ENCODE results near the gene RGS3. TPM values are rescaled to one million over a fixed set of nuclear protein-coding genes. Genes with fewer than 3 reads are reported as not detected.
A peak's percentile ranks its signal among the peaks of the same experiment; 100 is the strongest.

The RGS3 gene
- total RNA-seq, 2 donors from 2014 or later: 170 to 202 TPM

DNA sequence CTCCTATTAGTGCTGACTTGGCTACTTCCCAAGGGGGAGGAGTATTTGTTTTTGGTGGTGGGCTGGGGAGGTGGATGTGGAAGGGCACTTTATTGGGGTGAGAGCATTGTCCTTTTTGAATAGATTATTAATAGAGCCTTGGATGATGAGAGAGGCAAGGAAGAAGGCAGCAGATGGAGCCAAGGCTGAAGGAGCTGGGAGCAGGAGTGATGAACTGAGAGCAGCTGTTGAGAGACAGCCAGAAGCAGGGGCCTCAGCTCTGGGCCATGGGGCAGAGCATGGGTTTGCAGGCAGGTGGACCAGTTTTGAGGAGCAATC lies 29.6 kb downstream of the RGS3 start:
- Histone ChIP-seq H3K9me3 (no peaks in the 10 kb centered on the region), H3K4me1 (ENCODE audit: control insufficient read depth in 1 of 2, low read depth in 2 of 2) (peaks cover 36 to 71% of the 10 kb centered on the region in 2 donors), H3K27ac (peak overlapping the region; percentile 64 to 88), H3K27me3 (replicated peaks; ENCODE audit: insufficient read depth) (no peaks in the 10 kb centered on the region), H3K36me3 (peaks cover under 1% of the 10 kb centered on the region), H3K4me3 (no peak overlapping the region)
- DNase-seq (ENCODE audit: low spot score) (no peak), ATAC-seq (ENCODE audit: insufficient number of reproducible peaks, low FRiP score, low read depth) (no peak)
- TF ChIP-seq, protein P1, sequence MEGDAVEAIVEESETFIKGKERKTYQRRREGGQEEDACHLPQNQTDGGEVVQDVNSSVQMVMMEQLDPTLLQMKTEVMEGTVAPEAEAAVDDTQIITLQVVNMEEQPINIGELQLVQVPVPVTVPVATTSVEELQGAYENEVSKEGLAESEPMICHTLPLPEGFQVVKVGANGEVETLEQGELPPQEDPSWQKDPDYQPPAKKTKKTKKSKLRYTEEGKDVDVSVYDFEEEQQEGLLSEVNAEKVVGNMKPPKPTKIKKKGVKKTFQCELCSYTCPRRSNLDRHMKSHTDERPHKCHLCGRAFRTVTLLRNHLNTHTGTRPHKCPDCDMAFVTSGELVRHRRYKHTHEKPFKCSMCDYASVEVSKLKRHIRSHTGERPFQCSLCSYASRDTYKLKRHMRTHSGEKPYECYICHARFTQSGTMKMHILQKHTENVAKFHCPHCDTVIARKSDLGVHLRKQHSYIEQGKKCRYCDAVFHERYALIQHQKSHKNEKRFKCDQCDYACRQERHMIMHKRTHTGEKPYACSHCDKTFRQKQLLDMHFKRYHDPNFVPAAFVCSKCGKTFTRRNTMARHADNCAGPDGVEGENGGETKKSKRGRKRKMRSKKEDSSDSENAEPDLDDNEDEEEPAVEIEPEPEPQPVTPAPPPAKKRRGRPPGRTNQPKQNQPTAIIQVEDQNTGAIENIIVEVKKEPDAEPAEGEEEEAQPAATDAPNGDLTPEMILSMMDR (IDR thresholded peaks at IDR 0.05): no peak

DNA sequence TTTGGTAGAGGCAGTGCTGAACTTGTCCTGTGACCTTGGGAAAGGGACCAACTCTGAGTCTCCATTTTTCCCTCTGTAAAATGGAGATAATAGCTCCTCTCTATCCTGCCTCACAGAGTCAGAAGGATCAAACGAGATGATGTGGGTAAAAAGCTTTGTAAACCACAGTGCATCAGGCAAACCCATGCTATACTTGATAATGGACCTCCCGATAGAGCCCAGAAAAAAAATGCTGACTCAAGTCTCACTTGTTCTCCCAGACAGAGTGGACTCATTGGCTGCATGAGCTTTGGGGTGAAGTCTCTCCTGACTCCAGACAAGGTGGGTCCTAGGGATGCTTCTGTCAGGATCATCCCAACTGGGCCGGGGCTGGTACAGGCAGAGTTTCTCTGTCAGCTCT lies 32.0 kb downstream of the RGS3 start:
- H3K27ac ChIP-seq: peak overlapping the region; percentile 7 to 15
- peaks cover 29 to 49% of the 10 kb centered on the region in 2 donors for H3K4me1 ChIP-seq (ENCODE audit: control insufficient read depth in 1 of 2, low read depth in 2 of 2)
- TF ChIP-seq, protein P1 (IDR thresholded peaks at IDR 0.05): no peak
- H3K4me3 ChIP-seq: no peak overlapping the region
- DNase-seq (ENCODE audit: low spot score): no peak
- H3K9me3 ChIP-seq: no peaks in the 10 kb centered on the region
- no peak for ATAC-seq (ENCODE audit: insufficient number of reproducible peaks, low FRiP score, low read depth)
- H3K27me3 ChIP-seq (replicated peaks; ENCODE audit: insufficient read depth): no peaks in the 10 kb centered on the region
- H3K36me3 ChIP-seq: peaks cover 13% of the 10 kb centered on the region

DNA sequence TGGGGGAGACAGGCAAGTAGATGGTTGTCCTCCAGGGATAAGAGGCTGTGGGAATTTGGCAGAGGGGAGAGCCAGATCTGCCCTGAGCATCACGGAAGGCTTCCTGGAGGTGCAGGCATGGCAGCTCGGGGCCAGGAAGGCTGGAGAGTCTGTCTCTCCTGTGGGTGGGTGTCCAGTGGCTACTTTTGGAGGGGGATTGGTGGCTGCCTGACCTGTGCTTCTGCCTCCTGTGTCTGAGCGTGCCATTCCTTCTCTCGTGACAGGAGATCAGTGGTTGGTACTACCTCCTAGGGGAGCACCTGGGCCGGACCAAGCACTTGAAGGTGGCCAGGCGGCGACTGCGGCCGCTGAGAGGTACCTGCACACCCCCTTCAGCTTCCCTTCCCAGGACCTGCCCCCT lies 33.5 kb downstream of the RGS3 start:
- Histone ChIP-seq H3K27me3 (replicated peaks; ENCODE audit: insufficient read depth) (no peaks in the 10 kb centered on the region), H3K4me3 (no peak overlapping the region), H3K9me3 (no peaks in the 10 kb centered on the region), H3K27ac (no peak overlapping the region), H3K4me1 (ENCODE audit: control insufficient read depth in 1 of 2, low read depth in 2 of 2) (peaks cover 21 to 46% of the 10 kb centered on the region in 2 donors), H3K36me3 (peaks cover 13% of the 10 kb centered on the region)
- DNase-seq (ENCODE audit: low spot score) (no peak), ATAC-seq (ENCODE audit: insufficient number of reproducible peaks, low FRiP score, low read depth) (no peak)
- TF ChIP-seq, protein P1 (IDR thresholded peaks at IDR 0.05): no peak

DNA sequence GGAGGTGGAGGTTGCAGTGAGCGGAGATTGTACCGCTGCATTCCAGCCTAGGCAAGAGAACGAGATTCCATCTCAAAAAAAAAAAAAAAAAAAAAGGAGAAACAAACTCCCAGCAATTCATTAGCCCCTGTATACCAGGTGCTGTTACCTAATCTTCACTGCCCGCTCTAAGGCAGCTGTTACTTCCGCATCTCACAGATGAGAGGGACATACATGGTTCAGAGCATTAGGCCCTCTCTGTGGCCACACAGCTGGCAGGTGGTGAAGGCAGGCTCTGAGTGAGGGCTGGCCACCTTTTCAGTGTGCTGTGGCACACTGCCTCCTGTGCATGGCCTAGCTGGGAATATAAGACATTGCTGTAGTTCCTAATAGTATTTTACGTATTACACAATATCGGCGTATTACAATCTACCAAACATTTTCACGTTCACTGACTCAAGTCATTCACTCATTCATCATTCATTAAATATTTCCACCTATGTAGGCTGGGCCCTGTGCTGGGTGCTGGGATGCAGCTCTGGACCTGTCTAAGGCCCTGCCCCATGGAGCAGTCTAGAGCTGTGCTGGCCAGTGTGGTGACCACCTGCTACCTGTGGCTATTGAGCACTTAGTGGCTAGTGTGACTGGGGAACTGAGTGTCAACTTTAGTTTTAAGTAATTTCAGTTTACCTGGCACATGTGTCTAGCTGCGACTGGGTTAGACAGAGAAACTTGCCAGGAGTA lies 35.8 kb downstream of the RGS3 start:
- Histone ChIP-seq H3K4me3 (no peak overlapping the region), H3K4me1 (ENCODE audit: control insufficient read depth in 1 of 2, low read depth in 2 of 2) (peaks cover 13 to 46% of the 10 kb centered on the region in 2 donors), H3K27me3 (replicated peaks; ENCODE audit: insufficient read depth) (no peaks in the 10 kb centered on the region), H3K9me3 (no peaks in the 10 kb centered on the region), H3K27ac (peak overlapping the region in 1 of 2 donors; percentile 19), H3K36me3 (peaks cover 13% of the 10 kb centered on the region)
- TF ChIP-seq, protein P1 (IDR thresholded peaks at IDR 0.05): no peak
- ATAC-seq (ENCODE audit: insufficient number of reproducible peaks, low FRiP score, low read depth): no peak
- DNase-seq (ENCODE audit: low spot score): no peak

DNA sequence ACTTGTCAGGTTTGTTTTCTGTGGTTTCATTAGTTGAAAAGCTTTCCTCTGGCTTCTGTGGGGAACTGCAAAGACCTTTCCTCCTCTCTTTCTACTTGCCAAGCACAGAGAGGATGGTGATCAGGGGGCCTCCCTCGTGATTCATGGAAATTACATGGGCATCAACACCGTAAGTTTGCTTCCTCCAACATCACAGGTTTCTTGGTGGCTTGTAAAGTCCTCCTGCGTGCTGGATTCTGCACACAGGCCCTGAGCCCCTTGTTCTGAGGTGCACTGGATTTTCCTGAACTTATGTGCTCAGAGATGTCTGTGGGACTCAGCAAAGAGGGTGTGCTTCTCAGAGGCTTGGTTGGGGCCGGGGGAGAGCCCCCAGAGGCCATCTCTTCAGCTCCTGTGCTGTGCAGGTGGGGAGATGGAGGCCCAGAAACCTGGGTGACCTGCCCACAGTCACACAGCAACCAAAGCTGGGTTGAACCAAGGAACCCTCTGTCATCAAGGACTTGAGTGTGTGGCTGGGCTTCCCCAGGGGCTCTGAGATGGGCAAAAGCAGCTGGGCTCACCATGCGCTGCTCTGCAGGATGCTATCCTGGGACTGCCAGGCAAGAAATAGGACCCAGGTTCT lies 36.5 kb downstream of the RGS3 start:
- H3K36me3 ChIP-seq: peaks cover 13% of the 10 kb centered on the region
- H3K27me3 ChIP-seq (replicated peaks; ENCODE audit: insufficient read depth): no peaks in the 10 kb centered on the region
- ATAC-seq (ENCODE audit: insufficient number of reproducible peaks, low FRiP score, low read depth) (no peak), DNase-seq (ENCODE audit: low spot score) (no peak)
- no peak overlapping the region for H3K4me3 ChIP-seq
- no peaks in the 10 kb centered on the region for H3K9me3 ChIP-seq
- TF ChIP-seq, protein P1 (IDR thresholded peaks at IDR 0.05): no peak
- H3K4me1 ChIP-seq (ENCODE audit: control insufficient read depth in 1 of 2, low read depth in 2 of 2): peaks cover 16 to 46% of the 10 kb centered on the region in 2 donors
- H3K27ac ChIP-seq: peak overlapping the region in 1 of 2 donors; percentile 19

Measured in thoracic aorta (tissue), 2 donors.